Gastroesophageal sphincter (tissue), 4 donors: ENCODE measurements around the gene LZIC. TPM values are rescaled to one million over a fixed set of nuclear protein-coding genes. Genes with fewer than 3 reads are reported as not detected.

Experiments
- ATAC-seq: fragments of 150-250 bp; one replicate; pipeline ENCODE4 v1.9.1; 2016; ENCODE audit warnings: mild to moderate bottlenecking, moderate library complexity
- H3K27ac ChIP-seq, 4 donors: fragments of 200-600 bp; sonication (generic) in 3 of 4; 1 replicate in 3 of 4; 2 replicates in 1 of 4; pipeline ENCODE4 v1.5.1; 2016 to 2019
- H3K27me3 ChIP-seq: fragments of 200-600 bp; sonication (generic); one replicate; pipeline ENCODE4 v1.5.1; 2019
- H3K36me3 ChIP-seq, 2 donors: fragments of 200-600 bp; sonication (generic); one replicate each; pipeline ENCODE4 v1.5.1; 2019; ENCODE audit warnings: control low read depth in 1 of 2
- H3K4me1 ChIP-seq, 3 donors: fragments of 200-600 bp; sonication (generic); 1 replicate in 2 of 3; 2 replicates in 1 of 3; pipeline ENCODE4 v1.5.1; 2016 to 2019; ENCODE audit warnings: control low read depth in 2 of 3
- H3K4me3 ChIP-seq, 2 donors: fragments of 200-600 bp; sonication (generic); one replicate each; pipeline ENCODE4 v1.5.1; 2019; ENCODE audit warnings: mild to moderate bottlenecking in 1 of 2, moderate library complexity in 1 of 2
- H3K9me3 ChIP-seq, 3 donors: fragments of 200-600 bp; sonication (generic); one replicate each; pipeline ENCODE4 v1.5.1; 2017 to 2019; ENCODE audit warnings: control low read depth in 2 of 3
- EP300 ChIP-seq: sonication (generic); formaldehyde crosslinking; IDR thresholded peaks from one replicate; pipeline ENCODE4 v1.6.1; 2017; ENCODE audit warnings: antibody characterized with exemption, mild to moderate bottlenecking
- POLR2A ChIP-seq, 2 donors: fragments of 450-650 bp; IDR thresholded peaks; one replicate each; pipeline ENCODE4 v1.6.1; 2017; ENCODE audit warnings: antibody characterized with exemption in 2 of 2, mild to moderate bottlenecking in 2 of 2, moderate library complexity in 1 of 2
- POLR2AphosphoS5 ChIP-seq: sonication (generic); formaldehyde crosslinking; IDR thresholded peaks from one replicate; pipeline ENCODE4 v1.6.1; 2017; ENCODE audit warnings: antibody characterized with exemption
- WGBS, 2 donors: methylation state at CpG; one replicate each; pipeline ENCODE4 v1.1.5; 2018; ENCODE audit warnings: low coverage in 1 of 2; 5-methylcytosine and 5-hydroxymethylcytosine counted together
- total RNA-seq, 4 donors: library from RNA; depleted of rRNA; stranded (reverse); fragments of >200 nt; gene quantifications; one replicate each; pipeline ENCODE4 v1.1.0, GENCODE V29; 2016
- TF ChIP-seq, protein P1 (sequence below), 4 experiments: fragments of 200-600 bp in 2 of 4; fragments of 450-650 bp in 2 of 4; sonication (generic) in 1 of 4; IDR thresholded peaks; one replicate each; pipeline ENCODE4 v1.5.1; 2017 to 2019; ENCODE audit warnings: antibody characterized with exemption in 4 of 4, mild to moderate bottlenecking in 2 of 4, moderate library complexity in 2 of 4

Gene LZIC
- total RNA-seq, 4 donors from 2014 or later: 26.0 to 45.1 (median 38.4) TPM

GRCh38 chr1:9909234-9910046 is 33.8 kb downstream of the LZIC start:
- Histone ChIP-seq H3K27me3 (no peaks in the 10 kb centered on the region), H3K27ac (peak overlapping the region; percentile 6 to 83 (median 80)), H3K4me3 (peak overlapping the region; percentile 52 to 80), H3K36me3 (no peaks in the 10 kb centered on the region), H3K4me1 (peaks cover 0 to 33% (median 17%) of the 10 kb centered on the region in 3 donors), H3K9me3 (no peaks in the 10 kb centered on the region)
- ATAC-seq: no peak
- 3% methylated on average over 16 of the region's 47 CpGs; no CpG with 5 or more reads in 1 of the 2 donors for WGBS, 2 donors
- TF ChIP-seq POLR2A (IDR thresholded peaks at IDR 0.05): no peak
- TF ChIP-seq, protein P1, sequence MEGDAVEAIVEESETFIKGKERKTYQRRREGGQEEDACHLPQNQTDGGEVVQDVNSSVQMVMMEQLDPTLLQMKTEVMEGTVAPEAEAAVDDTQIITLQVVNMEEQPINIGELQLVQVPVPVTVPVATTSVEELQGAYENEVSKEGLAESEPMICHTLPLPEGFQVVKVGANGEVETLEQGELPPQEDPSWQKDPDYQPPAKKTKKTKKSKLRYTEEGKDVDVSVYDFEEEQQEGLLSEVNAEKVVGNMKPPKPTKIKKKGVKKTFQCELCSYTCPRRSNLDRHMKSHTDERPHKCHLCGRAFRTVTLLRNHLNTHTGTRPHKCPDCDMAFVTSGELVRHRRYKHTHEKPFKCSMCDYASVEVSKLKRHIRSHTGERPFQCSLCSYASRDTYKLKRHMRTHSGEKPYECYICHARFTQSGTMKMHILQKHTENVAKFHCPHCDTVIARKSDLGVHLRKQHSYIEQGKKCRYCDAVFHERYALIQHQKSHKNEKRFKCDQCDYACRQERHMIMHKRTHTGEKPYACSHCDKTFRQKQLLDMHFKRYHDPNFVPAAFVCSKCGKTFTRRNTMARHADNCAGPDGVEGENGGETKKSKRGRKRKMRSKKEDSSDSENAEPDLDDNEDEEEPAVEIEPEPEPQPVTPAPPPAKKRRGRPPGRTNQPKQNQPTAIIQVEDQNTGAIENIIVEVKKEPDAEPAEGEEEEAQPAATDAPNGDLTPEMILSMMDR (IDR thresholded peaks at IDR 0.05): no peak

GRCh38 chr1:9908871-9909233 is 34.3 kb downstream of the LZIC start:
- WGBS, 2 donors: 61 to 77% methylated on average over 3 of the region's 4 CpGs
- no peak for ATAC-seq
- Histone ChIP-seq H3K4me3 (peak overlapping the region in 1 of 2 donors; percentile 80), H3K36me3 (no peaks in the 10 kb centered on the region), H3K4me1 (peaks cover 0 to 33% (median 17%) of the 10 kb centered on the region in 3 donors), H3K27ac (peak overlapping the region in 1 of 4 donors; percentile 83), H3K27me3 (no peaks in the 10 kb centered on the region), H3K9me3 (no peaks in the 10 kb centered on the region)
- TF ChIP-seq, protein P1 (IDR thresholded peaks at IDR 0.05): no peak
- TF ChIP-seq POLR2A (IDR thresholded peaks at IDR 0.05) (no peak), POLR2AphosphoS5 (no peak), EP300 (no peak)

- no peaks in the 10 kb centered on the region for H3K36me3 ChIP-seq
- no peak for ATAC-seq
- 64 to 69% methylated on average over 5 of the region's 5 CpGs for WGBS, 2 donors
- no peak overlapping the region for H3K4me3 ChIP-seq
- H3K4me1 ChIP-seq: peaks cover 0 to 35% (median 17%) of the 10 kb centered on the region in 3 donors
- H3K27ac ChIP-seq: no peak overlapping the region
- TF ChIP-seq EP300 (no peak), POLR2A (IDR thresholded peaks at IDR 0.05) (no peak), POLR2AphosphoS5 (no peak)
- TF ChIP-seq, protein P1 (IDR thresholded peaks at IDR 0.05): no peak
- no peaks in the 10 kb centered on the region for H3K9me3 ChIP-seq
- no peaks in the 10 kb centered on the region for H3K27me3 ChIP-seq
Measured at GRCh38 chr1:9907441-9907840, 35.8 kb downstream of the LZIC start.

DNA sequence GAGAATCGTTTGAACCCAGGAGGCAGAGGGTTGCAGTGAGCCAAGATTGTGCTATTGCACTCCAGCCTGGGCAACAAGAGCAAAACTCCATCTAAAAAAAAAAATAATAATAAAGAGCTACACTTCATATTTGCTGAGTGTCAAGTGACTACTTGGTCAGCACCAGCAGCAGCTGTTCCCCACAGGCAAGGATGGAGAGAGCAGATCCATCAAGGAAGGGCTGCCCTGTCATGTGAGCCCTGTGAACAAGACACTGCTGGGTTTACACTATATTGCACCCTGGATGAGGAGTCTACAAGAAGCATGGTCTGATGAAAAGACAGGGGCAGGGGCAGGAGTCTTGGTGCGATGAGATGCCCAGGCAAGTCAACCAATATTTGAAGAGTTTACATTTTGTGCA is 36.7 kb downstream of the LZIC start:
- 93 to 100% methylated on average over 2 of the region's 2 CpGs for WGBS, 2 donors
- ATAC-seq: no peak

More for the DNA sequence above, 36.7 kb downstream of the LZIC start:
- no peak overlapping the region for H3K27ac ChIP-seq
- H3K36me3 ChIP-seq: no peaks in the 10 kb centered on the region
- no peaks in the 10 kb centered on the region for H3K9me3 ChIP-seq
- TF ChIP-seq EP300 (no peak), POLR2A (IDR thresholded peaks at IDR 0.05) (no peak), POLR2AphosphoS5 (no peak)
- TF ChIP-seq, protein P1 (IDR thresholded peaks at IDR 0.05): no peak
- no peaks in the 10 kb centered on the region for H3K27me3 ChIP-seq
- no peak overlapping the region for H3K4me3 ChIP-seq
- peaks cover 0 to 42% (median 15%) of the 10 kb centered on the region in 3 donors for H3K4me1 ChIP-seq
